Measurements from ENCODE around the gene IFT74.
"Not testable (repeated sequence)": the region's sequence is repeated elsewhere in the genome, so short reads cannot be mapped to it uniquely, and the experiment has no call there.

- not testable (repeated sequence) for TF ChIP-seq CTCF, POLR2A (IDR thresholded peaks at IDR 0.05)
These were observed 137.3 kb downstream of the IFT74 start for GRCh38 chr9:27093384-27094067.
